ENCODE measurements around the gene PLEKHN1.

DNA sequence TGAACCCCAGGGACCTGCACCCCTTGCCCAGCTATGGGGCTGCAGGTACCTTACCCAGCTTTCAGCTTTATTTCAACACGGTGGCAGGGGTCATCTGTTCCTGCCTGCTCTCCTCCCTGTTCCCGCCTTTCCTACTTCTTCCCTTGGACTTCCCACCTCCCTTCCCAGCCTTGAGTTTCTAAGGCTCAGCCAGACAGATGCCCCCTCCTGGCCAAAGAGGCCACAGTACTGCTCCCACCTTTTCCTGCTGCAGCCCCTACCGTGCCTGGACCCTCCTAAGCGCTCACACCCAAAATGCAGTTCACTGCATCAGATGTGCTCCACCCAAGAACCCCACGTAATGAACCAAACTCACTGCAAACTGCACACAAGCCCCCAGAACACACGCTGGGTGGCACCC, 14.9 kb upstream of the PLEKHN1 start:
- TF ChIP-seq YY1 (IDR thresholded peaks at IDR 0.05; ENCODE audit: insufficient read depth, insufficient read length) (no peak), ZNF274 (IDR thresholded peaks at IDR 0.05; ENCODE audit: low read depth, low read length) (no peak)

Measured in NT2/D1 (cell line).